ENCODE results near the gene TTBK1. TPM values are rescaled to one million over a fixed set of nuclear protein-coding genes. Genes with fewer than 3 reads are reported as not detected.

Gene TTBK1
- total and polyA plus RNA-seq, 2 of the 4 experiments (the other 2 are of a cell fraction), result 0.02 TPM; not detected in 1

- no peak overlapping the region for H2BK120ac ChIP-seq (ENCODE audit: low read depth, low read length)
- H3K56ac ChIP-seq (ENCODE audit: extremely low read depth, insufficient read depth, low read length), result no peak overlapping the region
- ATAC-seq (ENCODE audit: low read depth) (no peak), DNase-seq (no peak)
- BruUV-seq (replicated peaks), result no TSS peak
- H3K4me1 ChIP-seq (ENCODE audit: control insufficient read depth, insufficient read depth, low read length), result no peaks in the 10 kb centered on the region
- H3K4me2 ChIP-seq (ENCODE audit: low read depth, low read length), result no peak overlapping the region
- in situ Hi-C loops (cut with MboI; ENCODE audit: low sequenced_read_pairs), result no loop called here
- no peak overlapping the region for H4K91ac ChIP-seq (ENCODE audit: insufficient read depth, low read depth, low read length)
- POLR2A ChIA-PET (ENCODE audit: unreplicated experiment), result interaction anchor here (0.6 kb wide), 1 partner anchor 8 kb away, joined by 3 read pairs; no protein-coding TSS in a partner anchor
- no peak overlapping the region for H2BK20ac ChIP-seq (ENCODE audit: low read depth, low read length)
- no peak overlapping the region for H3K4me3 ChIP-seq (ENCODE audit: insufficient read depth, low read depth, low read length)
- H3K9me1 ChIP-seq (ENCODE audit: insufficient read depth, low read length), result no peaks in the 10 kb centered on the region
- TF ChIP-seq POLR2A (IDR thresholded peaks at IDR 0.05; ENCODE audit: low read depth, low read length), result no peak
- no peak for TF ChIP-seq FOS (IDR thresholded peaks at IDR 0.05; ENCODE audit: low read depth, low read length)
- TF ChIP-seq NFE2L2 (IDR thresholded peaks at IDR 0.05; ENCODE audit: low read depth, low read length), result no peak
- TF ChIP-seq RCOR1 (IDR thresholded peaks at IDR 0.05; ENCODE audit: insufficient replicate concordance, low read length), result no peak
- no peak for TF ChIP-seq RFX5 (IDR thresholded peaks at IDR 0.05; ENCODE audit: low read depth, low read length)
- no peak for TF ChIP-seq CEBPB (IDR thresholded peaks at IDR 0.05; ENCODE audit: low read depth, low read length)
- TF ChIP-seq SMC3 (IDR thresholded peaks at IDR 0.05; ENCODE audit: low read depth, low read length), result no peak
- TF ChIP-seq RAD21 (IDR thresholded peaks at IDR 0.05; ENCODE audit: low read length), result no peak
- TF ChIP-seq CTCF (conservative IDR thresholded peaks at IDR 0.05; ENCODE audit: low read depth, low read length), result no peak
- no peak for TF ChIP-seq MXI1 (IDR thresholded peaks at IDR 0.05; ENCODE audit: borderline replicate concordance, low read depth, low read length)
- no peak for TF ChIP-seq BHLHE40 (IDR thresholded peaks at IDR 0.05; ENCODE audit: low read depth, low read length)
- no peak for TF ChIP-seq CHD1 (IDR thresholded peaks at IDR 0.05; ENCODE audit: low read depth, low read length)
- no peak for TF ChIP-seq MAZ (IDR thresholded peaks at IDR 0.05; ENCODE audit: borderline replicate concordance, low read depth, low read length)
- TF ChIP-seq ELK1 (IDR thresholded peaks at IDR 0.05; ENCODE audit: borderline replicate concordance, low read depth, low read length), result no peak
- TF ChIP-seq USF2 (IDR thresholded peaks at IDR 0.05; ENCODE audit: low read depth, low read length), result no peak
- TF ChIP-seq MAFK (IDR thresholded peaks at IDR 0.05; ENCODE audit: low read depth, low read length), result no peak
- peaks cover 51% of the 10 kb centered on the region for H3K27me3 ChIP-seq (ENCODE audit: control insufficient read depth, insufficient read depth, low read length)
- no peaks in the 10 kb centered on the region for H3K79me1 ChIP-seq (ENCODE audit: low read depth in 1 of 2, low read length in 2 of 2)
- intact Hi-C loops (cut with micrococcal nuclease), result no loop called here
- no peak overlapping the region for H2AFZ ChIP-seq (replicated peaks; ENCODE audit: low read length, poor library complexity)
- no peak overlapping the region for H3K9ac ChIP-seq (ENCODE audit: low read depth, low read length)
- no peak overlapping the region for H4K8ac ChIP-seq (ENCODE audit: low read depth in 2 of 2, low read length in 2 of 2)
- H3K36me3 ChIP-seq (ENCODE audit: control insufficient read depth, insufficient read depth, low read length), result no peaks in the 10 kb centered on the region
- no peak overlapping the region for H3K14ac ChIP-seq (replicated peaks; ENCODE audit: low read depth, low read length)
- H2BK15ac ChIP-seq (ENCODE audit: low read depth, low read length), result no peak overlapping the region
- H4K5ac ChIP-seq (ENCODE audit: low read depth, low read length), result no peak overlapping the region
- CTCF ChIA-PET, result no interaction called here
- H3K9me3 ChIP-seq (ENCODE audit: control insufficient read depth, insufficient read depth, low read length), result no peaks in the 10 kb centered on the region
- no peak overlapping the region for H2BK5ac ChIP-seq (ENCODE audit: low read depth, low read length, poor library complexity, severe bottlenecking)
- H3K23ac ChIP-seq (ENCODE audit: low read depth, low read length), result no peak overlapping the region
- no peak overlapping the region for H3K18ac ChIP-seq (ENCODE audit: low read depth, low read length)
- no peaks in the 10 kb centered on the region for H4K20me1 ChIP-seq (ENCODE audit: insufficient read depth, low read length)
- WGBS, 2 experiments (ENCODE audit: extremely low coverage in 2 of 2, insufficient read length in 1 of 2), result no CpG with 5 or more reads among the region's 3 CpGs
- no peak overlapping the region for H2AK5ac ChIP-seq (ENCODE audit: low read depth, low read length)
- H3K27ac ChIP-seq (ENCODE audit: insufficient read depth, low read length), result no peak overlapping the region
- no peak overlapping the region for H2AK9ac ChIP-seq (replicated peaks; ENCODE audit: low read depth, low read length, poor library complexity)
- dilution Hi-C loops (cut with HindIII; ENCODE audit: low sequenced_read_pairs, unreplicated experiment), result no loop called here
- H3K4ac ChIP-seq (ENCODE audit: low read depth, low read length), result no peak overlapping the region
Observed at GRCh38 chr6:43295456-43295855, 52.2 kb downstream of the TTBK1 start.
